Body of pancreas (tissue), 4 donors: Measurements from ENCODE around the gene LPP.

Experiments used
- CTCF ChIP-seq, 7 experiments: fragments of 450-650 bp in 4 of 7; fragments of 200-600 bp in 3 of 7; sonication (generic) in 3 of 7; IDR thresholded peaks; one replicate each; pipeline ENCODE4 v1.5.1; 2016 to 2019; ENCODE audit warnings: antibody characterized with exemption in 7 of 7
- POLR2A ChIP-seq, 3 donors: fragments of 450-650 bp; IDR thresholded peaks; one replicate each; pipeline ENCODE4 v1.6.1; 2016; ENCODE audit warnings: antibody characterized with exemption in 3 of 3, mild to moderate bottlenecking in 2 of 3

- TF ChIP-seq CTCF (IDR thresholded peaks at IDR 0.05) (no peak), POLR2A (IDR thresholded peaks at IDR 0.05) (no peak)
These were observed 4.9 kb downstream of the LPP start for GRCh38 chr3:188158731-188159310.
